Measurements from ENCODE around the gene MAP3K5.

MAP3K5 gene

DNA sequence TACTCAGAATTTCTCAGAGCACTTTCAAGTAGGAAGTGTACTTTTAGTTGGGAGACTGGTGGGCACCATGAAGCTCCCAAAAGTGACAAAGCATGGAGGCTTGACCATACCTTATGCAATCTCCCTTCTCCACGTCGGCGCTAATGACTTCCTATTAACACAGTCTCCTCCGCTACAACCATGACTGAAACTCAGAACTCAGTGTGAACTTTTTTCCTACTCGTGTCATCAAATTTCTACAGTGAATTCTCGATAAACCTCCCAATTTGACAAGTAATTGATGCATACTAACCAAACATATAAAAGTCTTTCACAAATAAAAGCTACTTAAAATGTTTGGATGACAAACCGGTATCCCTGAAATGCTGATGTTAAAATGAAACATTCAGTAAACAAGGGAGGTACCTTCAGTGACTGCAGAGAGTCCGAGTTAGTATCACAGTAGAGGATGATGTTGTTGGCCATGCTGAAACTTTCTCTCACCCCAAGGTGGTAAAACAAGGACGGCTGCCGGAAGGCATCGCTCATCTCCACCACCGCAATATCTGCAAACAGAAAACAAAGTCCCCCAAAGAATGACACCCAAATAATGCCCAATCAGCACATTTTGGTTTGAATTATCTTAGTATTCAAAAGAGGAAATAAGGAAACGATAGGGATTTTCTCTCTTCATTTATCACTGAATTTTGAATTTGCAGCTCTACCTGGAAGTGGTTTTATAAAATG lies 72.1 kb downstream of the MAP3K5 start:
- H3K23ac ChIP-seq (ENCODE audit: low read length in 2 of 2) = no peak overlapping the region
- no peak for DNase-seq
- no peak overlapping the region for H2BK12ac ChIP-seq (ENCODE audit: low read length in 2 of 2)
- no peak overlapping the region for H2BK120ac ChIP-seq (ENCODE audit: low read depth, low read length)
- WGBS = 96% methylated on average over 8 of the region's 13 CpGs
- no peak overlapping the region for H3K27ac ChIP-seq (ENCODE audit: low read length, poor library complexity, severe bottlenecking)
- H3K4ac ChIP-seq (ENCODE audit: low read depth in 1 of 2, low read length in 2 of 2) = no peak overlapping the region
- H2AFZ ChIP-seq (ENCODE audit: low read depth, low read length) = no peak overlapping the region
- H2BK5ac ChIP-seq (ENCODE audit: low read depth, low read length, poor library complexity, severe bottlenecking) = no peak overlapping the region
- peaks cover 6% of the 10 kb centered on the region for H3K79me1 ChIP-seq (replicated peaks; ENCODE audit: low read length, poor library complexity, severe bottlenecking)
- no peak overlapping the region for H3K4me2 ChIP-seq (ENCODE audit: low read length, poor library complexity, severe bottlenecking)
- H3K9me3 ChIP-seq (ENCODE audit: control insufficient read depth, low read length) = no peaks in the 10 kb centered on the region
- no peak overlapping the region for H3K18ac ChIP-seq (ENCODE audit: low read depth in 1 of 2, low read length in 2 of 2)
- H4K91ac ChIP-seq (ENCODE audit: low read length) = no peak overlapping the region
- H4K8ac ChIP-seq (ENCODE audit: low read length) = no peak overlapping the region
- H3K14ac ChIP-seq (ENCODE audit: low read length in 2 of 2) = no peak overlapping the region
- no peak overlapping the region for H3K4me3 ChIP-seq (ENCODE audit: insufficient read depth in 1 of 2, low read depth in 1 of 2, low read length in 2 of 2)
- H3K9ac ChIP-seq (ENCODE audit: low read length) = no peak overlapping the region
- H2AK5ac ChIP-seq (ENCODE audit: low read length, severe bottlenecking) = no peak overlapping the region
- H3K4me1 ChIP-seq (ENCODE audit: control insufficient read depth, insufficient read depth, low read depth, low read length) = peaks cover 1% of the 10 kb centered on the region
- H2BK15ac ChIP-seq (ENCODE audit: low read depth, poor library complexity, severe bottlenecking) = no peak overlapping the region
- no peaks in the 10 kb centered on the region for H3K27me3 ChIP-seq (ENCODE audit: control insufficient read depth in 1 of 2, insufficient read depth in 1 of 2, low read length in 2 of 2)
- no peaks in the 10 kb centered on the region for H3K36me3 ChIP-seq (ENCODE audit: control insufficient read depth in 1 of 2, insufficient read depth in 2 of 2, low read depth in 1 of 2, low read length in 2 of 2)

DNA sequence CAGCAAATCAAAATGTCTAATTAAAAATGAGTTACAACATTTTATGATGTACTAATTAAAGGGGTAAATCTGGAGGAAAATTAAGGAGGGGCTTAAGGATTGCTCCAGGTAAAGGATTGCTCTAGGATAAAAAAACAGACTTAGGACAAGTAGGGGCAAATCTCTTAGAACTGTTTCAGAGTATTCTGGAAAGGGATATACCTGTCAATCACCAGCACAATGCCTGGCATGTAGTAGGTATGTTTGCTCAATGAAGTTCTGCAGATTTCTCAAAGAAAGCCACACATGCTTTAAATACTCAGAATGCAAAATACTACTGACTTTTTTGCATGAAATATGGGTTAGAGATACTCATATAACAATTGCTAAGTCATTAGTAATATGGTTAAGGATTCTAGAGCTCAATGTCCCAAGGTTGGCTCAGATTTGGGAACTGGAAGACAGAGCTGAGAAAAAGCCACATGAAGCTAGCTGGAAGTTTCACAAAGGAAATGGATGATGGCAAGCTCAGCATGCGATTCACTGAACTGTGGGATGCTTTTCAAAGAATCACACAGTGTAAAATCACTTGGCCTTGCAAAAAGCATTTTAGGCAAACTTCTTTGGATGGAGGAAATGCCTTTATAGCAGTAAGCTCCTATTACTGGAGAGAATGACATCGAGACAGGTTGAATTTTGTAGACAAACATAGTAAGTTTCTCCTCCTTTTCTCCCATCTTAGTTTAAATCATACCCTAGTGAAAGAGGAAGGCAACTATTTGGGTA lies 72.8 kb downstream of the MAP3K5 start:
- Histone ChIP-seq H4K8ac (ENCODE audit: low read length) (no peak overlapping the region), H3K14ac (ENCODE audit: low read length in 2 of 2) (no peak overlapping the region), H3K4me2 (ENCODE audit: low read length, poor library complexity, severe bottlenecking) (no peak overlapping the region), H3K4me3 (ENCODE audit: insufficient read depth in 1 of 2, low read depth in 1 of 2, low read length in 2 of 2) (no peak overlapping the region), H3K4ac (ENCODE audit: low read depth in 1 of 2, low read length in 2 of 2) (no peak overlapping the region), H2BK12ac (ENCODE audit: low read length in 2 of 2) (no peak overlapping the region), H3K36me3 (ENCODE audit: control insufficient read depth in 1 of 2, insufficient read depth in 2 of 2, low read depth in 1 of 2, low read length in 2 of 2) (no peaks in the 10 kb centered on the region), H2AK5ac (ENCODE audit: low read length, severe bottlenecking) (no peak overlapping the region), H2AFZ (ENCODE audit: low read depth, low read length) (no peak overlapping the region), H3K27ac (ENCODE audit: low read length, poor library complexity, severe bottlenecking) (no peak overlapping the region), H3K9me3 (ENCODE audit: control insufficient read depth, low read length) (no peaks in the 10 kb centered on the region), H3K18ac (ENCODE audit: low read depth in 1 of 2, low read length in 2 of 2) (no peak overlapping the region), H2BK120ac (ENCODE audit: low read depth, low read length) (no peak overlapping the region), H3K9ac (ENCODE audit: low read length) (no peak overlapping the region), H4K91ac (ENCODE audit: low read length) (no peak overlapping the region), H3K4me1 (ENCODE audit: control insufficient read depth, insufficient read depth, low read depth, low read length) (peaks cover 1% of the 10 kb centered on the region), H3K79me1 (replicated peaks; ENCODE audit: low read length, poor library complexity, severe bottlenecking) (peaks cover 4% of the 10 kb centered on the region), H3K23ac (ENCODE audit: low read length in 2 of 2) (no peak overlapping the region), H3K27me3 (ENCODE audit: control insufficient read depth in 1 of 2, insufficient read depth in 1 of 2, low read length in 2 of 2) (no peaks in the 10 kb centered on the region), H2BK5ac (ENCODE audit: low read depth, low read length, poor library complexity, severe bottlenecking) (no peak overlapping the region), H2BK15ac (ENCODE audit: low read depth, poor library complexity, severe bottlenecking) (no peak overlapping the region)
- WGBS = 100% methylated on average over 1 of the region's 2 CpGs
- DNase-seq = no peak

DNA sequence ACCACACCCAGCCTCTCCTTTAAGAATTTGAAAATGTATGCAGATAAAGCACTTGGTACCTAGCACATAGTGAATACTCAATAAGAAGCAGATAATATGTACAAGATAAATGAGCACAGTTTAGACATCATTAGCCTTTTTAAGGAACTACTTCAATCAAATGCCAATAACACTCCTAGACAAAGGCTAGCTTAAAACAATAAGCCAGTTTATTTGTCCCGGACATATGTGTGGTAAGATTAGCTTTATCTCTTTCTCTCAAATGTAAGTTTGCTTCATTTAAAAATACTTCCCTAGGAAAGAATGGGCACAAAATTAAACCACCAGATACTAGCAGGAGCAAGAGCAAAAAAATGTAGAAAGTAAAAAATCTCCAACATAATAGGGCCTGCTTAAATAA lies 73.8 kb downstream of the MAP3K5 start:
- Histone ChIP-seq H3K14ac (ENCODE audit: low read length in 2 of 2) (no peak overlapping the region), H3K36me3 (ENCODE audit: control insufficient read depth in 1 of 2, insufficient read depth in 2 of 2, low read depth in 1 of 2, low read length in 2 of 2) (no peaks in the 10 kb centered on the region), H4K91ac (ENCODE audit: low read length) (no peak overlapping the region), H3K4me1 (ENCODE audit: control insufficient read depth, insufficient read depth, low read depth, low read length) (peaks cover 1% of the 10 kb centered on the region), H2BK15ac (ENCODE audit: low read depth, poor library complexity, severe bottlenecking) (no peak overlapping the region), H3K4me2 (ENCODE audit: low read length, poor library complexity, severe bottlenecking) (no peak overlapping the region), H3K9ac (ENCODE audit: low read length) (no peak overlapping the region), H3K79me1 (replicated peaks; ENCODE audit: low read length, poor library complexity, severe bottlenecking) (peaks cover 4% of the 10 kb centered on the region), H2AK5ac (ENCODE audit: low read length, severe bottlenecking) (no peak overlapping the region), H3K4me3 (ENCODE audit: insufficient read depth in 1 of 2, low read depth in 1 of 2, low read length in 2 of 2) (no peak overlapping the region), H3K18ac (ENCODE audit: low read depth in 1 of 2, low read length in 2 of 2) (no peak overlapping the region), H2BK120ac (ENCODE audit: low read depth, low read length) (no peak overlapping the region), H2BK5ac (ENCODE audit: low read depth, low read length, poor library complexity, severe bottlenecking) (no peak overlapping the region), H3K27ac (ENCODE audit: low read length, poor library complexity, severe bottlenecking) (no peak overlapping the region), H3K9me3 (ENCODE audit: control insufficient read depth, low read length) (no peaks in the 10 kb centered on the region), H2AFZ (ENCODE audit: low read depth, low read length) (no peak overlapping the region), H2BK12ac (ENCODE audit: low read length in 2 of 2) (no peak overlapping the region), H3K4ac (ENCODE audit: low read depth in 1 of 2, low read length in 2 of 2) (no peak overlapping the region), H3K23ac (ENCODE audit: low read length in 2 of 2) (no peak overlapping the region), H4K8ac (ENCODE audit: low read length) (no peak overlapping the region), H3K27me3 (ENCODE audit: control insufficient read depth in 1 of 2, insufficient read depth in 1 of 2, low read length in 2 of 2) (no peaks in the 10 kb centered on the region)
- no peak for DNase-seq
- WGBS = no CpG with 5 or more reads among the region's 1 CpG

DNA sequence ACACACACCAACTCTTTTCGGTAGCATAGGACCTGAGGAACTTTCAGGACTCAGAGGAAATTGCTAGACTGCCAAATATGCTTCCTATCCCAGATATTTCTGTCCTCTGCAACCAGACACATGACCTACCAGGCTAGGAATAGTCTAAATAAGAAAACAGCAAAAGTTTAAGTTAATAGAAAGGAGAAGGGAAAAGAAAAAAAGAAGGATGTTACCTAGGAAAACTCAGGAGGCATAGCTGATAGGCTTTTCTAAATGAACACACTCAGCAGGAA lies 74.6 kb downstream of the MAP3K5 start:
- H3K27me3 ChIP-seq (ENCODE audit: control insufficient read depth in 1 of 2, insufficient read depth in 1 of 2, low read length in 2 of 2) = no peaks in the 10 kb centered on the region
- no peak overlapping the region for H3K4ac ChIP-seq (ENCODE audit: low read depth in 1 of 2, low read length in 2 of 2)
- no peak overlapping the region for H4K8ac ChIP-seq (ENCODE audit: low read length)
- no peak overlapping the region for H4K91ac ChIP-seq (ENCODE audit: low read length)
- 46% methylated on average over 1 of the region's 1 CpG for WGBS
- H3K36me3 ChIP-seq (ENCODE audit: control insufficient read depth in 1 of 2, insufficient read depth in 2 of 2, low read depth in 1 of 2, low read length in 2 of 2) = no peaks in the 10 kb centered on the region
- H3K9me3 ChIP-seq (ENCODE audit: control insufficient read depth, low read length) = no peaks in the 10 kb centered on the region
- no peak overlapping the region for H3K14ac ChIP-seq (ENCODE audit: low read length in 2 of 2)
- no peak overlapping the region for H3K18ac ChIP-seq (ENCODE audit: low read depth in 1 of 2, low read length in 2 of 2)
- H2BK5ac ChIP-seq (ENCODE audit: low read depth, low read length, poor library complexity, severe bottlenecking) = no peak overlapping the region
- no peak overlapping the region for H2AFZ ChIP-seq (ENCODE audit: low read depth, low read length)
- no peak overlapping the region for H2BK15ac ChIP-seq (ENCODE audit: low read depth, poor library complexity, severe bottlenecking)
- no peak for DNase-seq
- no peak overlapping the region for H3K4me3 ChIP-seq (ENCODE audit: insufficient read depth in 1 of 2, low read depth in 1 of 2, low read length in 2 of 2)
- H3K23ac ChIP-seq (ENCODE audit: low read length in 2 of 2) = no peak overlapping the region
- no peak overlapping the region for H2AK5ac ChIP-seq (ENCODE audit: low read length, severe bottlenecking)
- H3K4me2 ChIP-seq (ENCODE audit: low read length, poor library complexity, severe bottlenecking) = no peak overlapping the region
- no peak overlapping the region for H2BK120ac ChIP-seq (ENCODE audit: low read depth, low read length)
- H3K79me1 ChIP-seq (replicated peaks; ENCODE audit: low read length, poor library complexity, severe bottlenecking) = peaks cover 4% of the 10 kb centered on the region
- H3K9ac ChIP-seq (ENCODE audit: low read length) = peak overlapping the region; percentile 55
- peaks cover 1% of the 10 kb centered on the region for H3K4me1 ChIP-seq (ENCODE audit: control insufficient read depth, insufficient read depth, low read depth, low read length)
- H2BK12ac ChIP-seq (ENCODE audit: low read length in 2 of 2) = no peak overlapping the region
- no peak overlapping the region for H3K27ac ChIP-seq (ENCODE audit: low read length, poor library complexity, severe bottlenecking)
